ENCODE measurements around the gene ENDOG.
"Not testable (repeated sequence)": the region's sequence is repeated elsewhere in the genome, so short reads cannot be mapped to it uniquely, and the experiment has no call there.

ENDOG gene

DNA sequence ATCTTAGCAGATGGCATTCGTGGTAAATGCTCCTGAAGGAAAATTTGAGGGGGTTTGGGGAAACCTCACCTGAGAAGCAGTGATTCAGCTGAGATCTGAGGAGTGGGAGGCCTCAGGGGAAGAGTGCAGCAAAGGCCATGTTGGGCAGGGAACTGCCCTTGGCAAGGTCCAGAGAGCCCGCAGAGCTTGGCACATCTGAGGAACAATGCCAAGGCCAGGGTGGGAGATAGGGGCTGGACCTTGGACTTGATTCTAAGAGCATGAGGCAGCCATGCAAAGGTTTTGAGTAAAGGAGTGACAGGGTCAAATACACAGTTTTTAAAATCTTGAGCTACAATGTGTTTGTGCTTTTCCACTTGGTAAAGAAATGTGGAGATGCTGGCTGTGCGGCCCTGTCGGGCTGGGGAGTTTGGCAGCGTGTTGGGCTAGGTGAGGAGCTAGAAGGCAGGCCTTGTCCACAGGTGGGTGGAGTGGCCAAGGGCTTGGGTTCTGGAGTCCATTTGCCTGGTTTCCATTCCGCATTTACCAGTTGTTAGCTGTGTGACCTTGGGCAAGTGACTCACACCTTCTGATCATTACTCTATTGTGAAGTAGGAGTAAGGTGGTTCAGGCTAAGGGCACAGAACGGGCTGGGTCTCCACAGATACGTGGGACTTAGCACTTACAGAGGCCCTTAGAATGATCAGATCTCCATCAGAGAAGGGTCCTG, 25.2 kb upstream of the ENDOG start:
- no peak overlapping the region for H3K9ac ChIP-seq (ENCODE audit: low read length)
- no peaks in the 10 kb centered on the region for H3K36me3 ChIP-seq (replicated peaks; ENCODE audit: insufficient read depth, low read length)
- peaks cover 4% of the 10 kb centered on the region; the same call in 1 of the 2 replicates for H3K4me1 ChIP-seq (ENCODE audit: low read length)
- no peak overlapping the region for H2AFZ ChIP-seq (ENCODE audit: low read length)
- no peaks in the 10 kb centered on the region for H3K27me3 ChIP-seq (replicated peaks; ENCODE audit: insufficient read depth, low read length)
- no peak overlapping the region for H3K4me3 ChIP-seq (ENCODE audit: low read length)
- no peaks in the 10 kb centered on the region for H4K20me1 ChIP-seq (ENCODE audit: insufficient read depth, low read length)
- H3K9me3 ChIP-seq (replicated peaks; ENCODE audit: insufficient read depth, low read length), result no peaks in the 10 kb centered on the region
- H3K9me2 ChIP-seq (replicated peaks; ENCODE audit: insufficient read depth, low read length), result no peaks in the 10 kb centered on the region
- no peak for DNase-seq
- no peak overlapping the region for H3K27ac ChIP-seq (ENCODE audit: low read length)
- peaks cover 8% of the 10 kb centered on the region for H3K79me2 ChIP-seq (ENCODE audit: low read length)
- H3K4me2 ChIP-seq (ENCODE audit: low read depth, low read length), result no peak overlapping the region
- H3F3A ChIP-seq (ENCODE audit: insufficient read depth, low read length), result no peaks in the 10 kb centered on the region
- TF ChIP-seq, protein P1, sequence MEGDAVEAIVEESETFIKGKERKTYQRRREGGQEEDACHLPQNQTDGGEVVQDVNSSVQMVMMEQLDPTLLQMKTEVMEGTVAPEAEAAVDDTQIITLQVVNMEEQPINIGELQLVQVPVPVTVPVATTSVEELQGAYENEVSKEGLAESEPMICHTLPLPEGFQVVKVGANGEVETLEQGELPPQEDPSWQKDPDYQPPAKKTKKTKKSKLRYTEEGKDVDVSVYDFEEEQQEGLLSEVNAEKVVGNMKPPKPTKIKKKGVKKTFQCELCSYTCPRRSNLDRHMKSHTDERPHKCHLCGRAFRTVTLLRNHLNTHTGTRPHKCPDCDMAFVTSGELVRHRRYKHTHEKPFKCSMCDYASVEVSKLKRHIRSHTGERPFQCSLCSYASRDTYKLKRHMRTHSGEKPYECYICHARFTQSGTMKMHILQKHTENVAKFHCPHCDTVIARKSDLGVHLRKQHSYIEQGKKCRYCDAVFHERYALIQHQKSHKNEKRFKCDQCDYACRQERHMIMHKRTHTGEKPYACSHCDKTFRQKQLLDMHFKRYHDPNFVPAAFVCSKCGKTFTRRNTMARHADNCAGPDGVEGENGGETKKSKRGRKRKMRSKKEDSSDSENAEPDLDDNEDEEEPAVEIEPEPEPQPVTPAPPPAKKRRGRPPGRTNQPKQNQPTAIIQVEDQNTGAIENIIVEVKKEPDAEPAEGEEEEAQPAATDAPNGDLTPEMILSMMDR (IDR thresholded peaks at IDR 0.05; ENCODE audit: low read length), result no peak
- TF ChIP-seq EZH2phosphoT487 (IDR thresholded peaks at IDR 0.05; ENCODE audit: low read length) (no peak), EZH2 (optimal IDR thresholded peaks at IDR 0.05; ENCODE audit: low read depth, low read length) (no peak)

GRCh38 chr9:128794961-128795360, 23.3 kb upstream of the ENDOG start:
- not testable (repeated sequence) for H4K20me1 ChIP-seq (ENCODE audit: insufficient read depth, low read length); H3K27ac ChIP-seq (ENCODE audit: low read length); H3K27me3 ChIP-seq (replicated peaks; ENCODE audit: insufficient read depth, low read length); H3K9me2 ChIP-seq (replicated peaks; ENCODE audit: insufficient read depth, low read length); H3K79me2 ChIP-seq (ENCODE audit: low read length); H3K4me1 ChIP-seq (ENCODE audit: low read length); H3K36me3 ChIP-seq (replicated peaks; ENCODE audit: insufficient read depth, low read length); H3K4me3 ChIP-seq (ENCODE audit: low read length); H3K4me2 ChIP-seq (ENCODE audit: low read depth, low read length); H3K9me3 ChIP-seq (replicated peaks; ENCODE audit: insufficient read depth, low read length); H3K9ac ChIP-seq (ENCODE audit: low read length); DNase-seq; H2AFZ ChIP-seq (ENCODE audit: low read length); H3F3A ChIP-seq (ENCODE audit: insufficient read depth, low read length)

- Histone ChIP-seq H3K4me1 (ENCODE audit: low read length) (no peaks in the 10 kb centered on the region), H3K9ac (ENCODE audit: low read length) (no peak overlapping the region), H3K79me2 (ENCODE audit: low read length) (no peaks in the 10 kb centered on the region), H3K4me3 (ENCODE audit: low read length) (no peak overlapping the region), H4K20me1 (ENCODE audit: insufficient read depth, low read length) (no peaks in the 10 kb centered on the region), H3K27me3 (replicated peaks; ENCODE audit: insufficient read depth, low read length) (no peaks in the 10 kb centered on the region), H2AFZ (ENCODE audit: low read length) (no peak overlapping the region), H3K36me3 (replicated peaks; ENCODE audit: insufficient read depth, low read length) (no peaks in the 10 kb centered on the region), H3K4me2 (ENCODE audit: low read depth, low read length) (no peak overlapping the region), H3K9me3 (replicated peaks; ENCODE audit: insufficient read depth, low read length) (no peaks in the 10 kb centered on the region), H3F3A (ENCODE audit: insufficient read depth, low read length) (no peaks in the 10 kb centered on the region), H3K27ac (ENCODE audit: low read length) (no peak overlapping the region), H3K9me2 (replicated peaks; ENCODE audit: insufficient read depth, low read length) (no peaks in the 10 kb centered on the region)
- TF ChIP-seq EZH2phosphoT487 (IDR thresholded peaks at IDR 0.05; ENCODE audit: low read length), result no peak
- TF ChIP-seq, protein P1 (IDR thresholded peaks at IDR 0.05; ENCODE audit: low read length), result no peak
- no peak for TF ChIP-seq EZH2 (optimal IDR thresholded peaks at IDR 0.05; ENCODE audit: low read depth, low read length)
- DNase-seq, result no peak
These were observed 19.4 kb upstream of the ENDOG start for GRCh38 chr9:128798896-128799295.

DNA sequence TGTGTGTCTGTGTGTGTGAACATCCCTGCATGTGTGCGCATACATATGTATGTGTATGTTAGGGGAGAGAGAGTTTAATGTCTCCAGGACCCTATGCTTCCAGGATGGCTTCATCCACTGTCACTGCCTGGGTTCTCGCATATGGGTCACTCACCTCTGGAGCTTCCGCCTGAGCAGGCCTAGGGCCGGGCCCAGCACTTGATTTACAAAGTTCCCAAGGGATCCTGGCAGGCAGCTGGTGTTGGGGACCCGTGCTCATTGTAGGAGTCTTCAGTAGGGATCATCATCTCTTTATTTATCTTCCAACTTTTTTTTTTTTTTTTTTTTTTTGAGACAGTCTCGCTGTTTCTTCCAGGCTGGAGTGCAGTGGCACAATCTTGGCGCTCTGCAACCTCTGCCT, 18.2 kb upstream of the ENDOG start:
- TF ChIP-seq EZH2 (optimal IDR thresholded peaks at IDR 0.05; ENCODE audit: low read depth, low read length), result no peak
- TF ChIP-seq, protein P1 (IDR thresholded peaks at IDR 0.05; ENCODE audit: low read length), result no peak
- TF ChIP-seq EZH2phosphoT487 (IDR thresholded peaks at IDR 0.05; ENCODE audit: low read length), result no peak
- no peaks in the 10 kb centered on the region for H3K36me3 ChIP-seq (replicated peaks; ENCODE audit: insufficient read depth, low read length)
- H2AFZ ChIP-seq (ENCODE audit: low read length), result no peak overlapping the region
- H3K4me1 ChIP-seq (ENCODE audit: low read length), result no peaks in the 10 kb centered on the region
- no peak overlapping the region for H3K4me2 ChIP-seq (ENCODE audit: low read depth, low read length)
- no peaks in the 10 kb centered on the region for H4K20me1 ChIP-seq (ENCODE audit: insufficient read depth, low read length)
- no peaks in the 10 kb centered on the region for H3K27me3 ChIP-seq (replicated peaks; ENCODE audit: insufficient read depth, low read length)
- H3K9me2 ChIP-seq (replicated peaks; ENCODE audit: insufficient read depth, low read length), result no peaks in the 10 kb centered on the region
- H3K79me2 ChIP-seq (ENCODE audit: low read length), result no peaks in the 10 kb centered on the region
- DNase-seq, result no peak
- no peak overlapping the region for H3K4me3 ChIP-seq (ENCODE audit: low read length)
- H3K9me3 ChIP-seq (replicated peaks; ENCODE audit: insufficient read depth, low read length), result no peaks in the 10 kb centered on the region
- no peak overlapping the region for H3K27ac ChIP-seq (ENCODE audit: low read length)
- H3F3A ChIP-seq (ENCODE audit: insufficient read depth, low read length), result no peaks in the 10 kb centered on the region
- no peak overlapping the region for H3K9ac ChIP-seq (ENCODE audit: low read length)
